ENCODE data around the gene TMEM250. TPM values are rescaled to one million over a fixed set of nuclear protein-coding genes. Genes with fewer than 3 reads are reported as not detected.

The TMEM250 gene
- total and polyA plus RNA-seq, 2 of the 4 experiments (the other 2 are of a cell fraction), result 14.0 to 17.5 TPM

DNA sequence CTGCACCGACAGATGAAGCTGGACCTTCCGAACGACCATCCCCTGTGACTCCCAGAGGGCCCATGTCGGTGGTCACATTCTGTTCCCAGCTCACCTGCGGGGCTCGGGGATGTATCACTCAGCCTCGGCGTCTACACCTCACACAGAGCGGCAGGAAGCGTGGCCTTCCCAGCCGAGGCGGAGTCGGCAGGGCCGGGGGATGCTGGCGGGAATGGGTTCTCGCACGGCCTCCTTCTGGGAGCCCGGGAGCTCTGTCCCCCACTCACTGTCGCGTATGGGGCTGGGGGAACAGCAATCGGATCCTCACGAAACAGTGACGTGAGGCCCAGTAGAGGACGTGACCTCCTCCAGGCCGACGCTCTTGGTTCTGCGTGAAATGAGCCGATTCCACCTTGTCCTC is 44.0 kb downstream of the TMEM250 start:
- Histone ChIP-seq H2AK9ac (replicated peaks; ENCODE audit: low read depth, low read length, poor library complexity) (peak overlapping the region; percentile 42), H3K4me1 (ENCODE audit: control insufficient read depth, insufficient read depth, low read length) (peaks cover 2% of the 10 kb centered on the region; the same call in 1 of the 2 replicates), H2BK120ac (ENCODE audit: low read depth, low read length) (no peak overlapping the region), H3K56ac (ENCODE audit: extremely low read depth, insufficient read depth, low read length) (no peak overlapping the region), H3K27ac (ENCODE audit: insufficient read depth, low read length) (no peak overlapping the region), H3K9ac (ENCODE audit: low read depth, low read length) (no peak overlapping the region), H3K4me2 (ENCODE audit: low read depth, low read length) (no peak overlapping the region), H2AFZ (replicated peaks; ENCODE audit: low read length, poor library complexity) (peak overlapping the region; percentile 32), H3K27me3 (ENCODE audit: control insufficient read depth, insufficient read depth, low read length) (no peaks in the 10 kb centered on the region), H2BK15ac (ENCODE audit: low read depth, low read length) (no peak overlapping the region), H3K79me1 (ENCODE audit: low read depth in 1 of 2, low read length in 2 of 2) (peaks cover 29 to 61% of the 10 kb centered on the region in 2 experiments), H4K20me1 (ENCODE audit: insufficient read depth, low read length) (peaks cover 64% of the 10 kb centered on the region), H3K23ac (ENCODE audit: low read depth, low read length) (no peak overlapping the region), H4K5ac (ENCODE audit: low read depth, low read length) (no peak overlapping the region), H4K91ac (ENCODE audit: insufficient read depth, low read depth, low read length) (no peak overlapping the region), H3K9me1 (ENCODE audit: insufficient read depth, low read length) (peaks cover 7% of the 10 kb centered on the region), H3K4me3 (ENCODE audit: insufficient read depth, low read depth, low read length) (no peak overlapping the region), H3K14ac (replicated peaks; ENCODE audit: low read depth, low read length) (no peak overlapping the region), H3K18ac (ENCODE audit: low read depth, low read length) (no peak overlapping the region), H2AK5ac (ENCODE audit: low read depth, low read length) (no peak overlapping the region), H2BK20ac (ENCODE audit: low read depth, low read length) (no peak overlapping the region), H4K8ac (ENCODE audit: low read depth in 2 of 2, low read length in 2 of 2) (no peak overlapping the region), H3K4ac (ENCODE audit: low read depth, low read length) (no peak overlapping the region), H2BK5ac (ENCODE audit: low read depth, low read length, poor library complexity, severe bottlenecking) (no peak overlapping the region), H3K9me3 (ENCODE audit: control insufficient read depth, insufficient read depth, low read length) (no peaks in the 10 kb centered on the region), H3K36me3 (ENCODE audit: control insufficient read depth, insufficient read depth, low read length) (peaks cover 20% of the 10 kb centered on the region)
- POLR2A ChIA-PET (ENCODE audit: unreplicated experiment), result no interaction called here
- WGBS, 2 experiments (ENCODE audit: extremely low coverage in 2 of 2, insufficient read length in 1 of 2), result 90% methylated on average over 14 of the region's 28 CpGs; no CpG with 5 or more reads in 1 of the 2 experiments
- dilution Hi-C loops (cut with HindIII; ENCODE audit: low sequenced_read_pairs, unreplicated experiment) (no loop called here), in situ Hi-C loops (cut with MboI; ENCODE audit: low sequenced_read_pairs) (no loop called here), intact Hi-C loops (cut with micrococcal nuclease) (no loop called here)
- BruUV-seq (replicated peaks), result no TSS peak
- CTCF ChIA-PET, result no interaction called here
- no peak for TF ChIP-seq MAZ (IDR thresholded peaks at IDR 0.05; ENCODE audit: borderline replicate concordance, low read depth, low read length)
- no peak for TF ChIP-seq RAD21 (IDR thresholded peaks at IDR 0.05; ENCODE audit: low read length)
- ATAC-seq (ENCODE audit: low read depth) (no peak), DNase-seq (no peak)

Other genes with a start within 250 kb of the TMEM250 start
- 19.5 and 21.1 TPM in 2 replicates for gene CAMSAP1, start 211.3 kb downstream of the TMEM250 start, total RNA-seq (2012; rRNA removed)
- gene CAMSAP1, start 211.3 kb downstream of the TMEM250 start, polyA plus RNA-seq (2012; rRNA removed), result 8.2 and 8.6 TPM in 2 replicates
- 25.3 and 33.6 TPM in 2 replicates for gene UBAC1, start 157.5 kb downstream of the TMEM250 start, total RNA-seq (2012; rRNA removed)
- 33.9 and 36.4 TPM in 2 replicates for gene UBAC1, start 157.5 kb downstream of the TMEM250 start, polyA plus RNA-seq (2012; rRNA removed)
- gene NACC2, start 23.6 kb downstream of the TMEM250 start, total RNA-seq (2012; rRNA removed), result 7.9 and 11.1 TPM in 2 replicates
- gene NACC2, start 23.6 kb downstream of the TMEM250 start, polyA plus RNA-seq (2012; rRNA removed), result 19.0 and 21.2 TPM in 2 replicates
- not detected in 2 replicates for gene LHX3, start 86.3 kb upstream of the TMEM250 start, total RNA-seq (2012; rRNA removed)
- gene LHX3, start 86.3 kb upstream of the TMEM250 start, polyA plus RNA-seq (2012; rRNA removed), result not detected in 2 replicates
- 5.0 and 5.9 TPM in 2 replicates for gene QSOX2, start 126.9 kb upstream of the TMEM250 start, total RNA-seq (2012; rRNA removed)
- 12.7 and 12.9 TPM in 2 replicates for gene QSOX2, start 126.9 kb upstream of the TMEM250 start, polyA plus RNA-seq (2012; rRNA removed)
- gene CCDC187, start 185.2 kb upstream of the TMEM250 start, total RNA-seq (2012; rRNA removed), result not detected in 2 replicates
- gene CCDC187, start 185.2 kb upstream of the TMEM250 start, polyA plus RNA-seq (2012; rRNA removed), result not detected in 2 replicates
- 28.7 and 29.7 TPM in 2 replicates for gene GPSM1, start 208.7 kb upstream of the TMEM250 start, total RNA-seq (2012; rRNA removed)
- 71.2 and 91.4 TPM in 2 replicates for gene GPSM1, start 208.7 kb upstream of the TMEM250 start, polyA plus RNA-seq (2012; rRNA removed)
- 2.0 and 6.1 TPM in 2 replicates for gene DNLZ, start 244.9 kb upstream of the TMEM250 start, total RNA-seq (2012; rRNA removed)
- gene DNLZ, start 244.9 kb upstream of the TMEM250 start, polyA plus RNA-seq (2012; rRNA removed), result 11.4 and 20.3 TPM in 2 replicates

Data from IMR-90 (cell line).